HS-27A (cell line): ENCODE data around the gene FER1L5.

Source experiments
- DNase-seq: peaks from one replicate; pipeline ENCODE4 v3.0.0-alpha.2; 2012; ENCODE audit warnings: low read depth, missing footprints

The FER1L5 gene

GRCh38 chr2:96698221-96698861 is 55.8 kb downstream of the FER1L5 start:
- no peak for DNase-seq

GRCh38 chr2:96699021-96699420 is 56.5 kb downstream of the FER1L5 start:
- no peak for DNase-seq

GRCh38 chr2:96699621-96700020 is 57.1 kb downstream of the FER1L5 start:
- no peak for DNase-seq

GRCh38 chr2:96700086-96700485 is 57.5 kb downstream of the FER1L5 start:
- DNase-seq = no peak

GRCh38 chr2:96701636-96702035 is 59.1 kb downstream of the FER1L5 start:
- DNase-seq = no peak

- no peak for DNase-seq
Measured at GRCh38 chr2:96702098-96702785, 59.7 kb downstream of the FER1L5 start.

- no peak for DNase-seq
Measured at GRCh38 chr2:96703021-96703751, 60.6 kb downstream of the FER1L5 start.

- DNase-seq = no peak
Measured at GRCh38 chr2:96710985-96711384, 68.4 kb downstream of the FER1L5 start.

GRCh38 chr2:96715658-96716057 is 73.1 kb downstream of the FER1L5 start:
- DNase-seq = no peak

GRCh38 chr2:96716388-96716787 is 73.8 kb downstream of the FER1L5 start:
- DNase-seq = no peak

GRCh38 chr2:96726131-96726530 is 83.6 kb downstream of the FER1L5 start:
- DNase-seq = no peak

- no peak for DNase-seq
Measured at GRCh38 chr2:96727431-96727830, 84.9 kb downstream of the FER1L5 start.

GRCh38 chr2:96729748-96730147 is 87.2 kb downstream of the FER1L5 start:
- no peak for DNase-seq

- DNase-seq = no peak
Measured at GRCh38 chr2:96730212-96730611, 87.6 kb downstream of the FER1L5 start.

- DNase-seq = no peak
Measured at GRCh38 chr2:96733931-96734330, 91.4 kb downstream of the FER1L5 start.

- no peak for DNase-seq
Measured at GRCh38 chr2:96734880-96735583, 92.5 kb downstream of the FER1L5 start.

- no peak for DNase-seq
Measured at GRCh38 chr2:96737251-96737650, 94.7 kb downstream of the FER1L5 start.

GRCh38 chr2:96737831-96738230 is 95.3 kb downstream of the FER1L5 start:
- DNase-seq = no peak

GRCh38 chr2:96739076-96739632 is 96.6 kb downstream of the FER1L5 start:
- DNase-seq = no peak

- DNase-seq = peak; percentile 86
Measured at GRCh38 chr2:96739633-96740428, 97.3 kb downstream of the FER1L5 start, which contains the start of gene LMAN2L. TSS of gene LMAN2L (minus strand) at chr2:96740064. CDS start at chr2:96740040, 24 bp downstream.

- DNase-seq = no peak
Measured at GRCh38 chr2:96747061-96747617, 104.6 kb downstream of the FER1L5 start.
